ENCODE data around the gene ISLR2. TPM values are rescaled to one million over a fixed set of nuclear protein-coding genes. Genes with fewer than 3 reads are reported as not detected.

Gene ISLR2
- total RNA-seq, 2 donors from 2014 or later: 0.31 to 2.6 TPM

DNA sequence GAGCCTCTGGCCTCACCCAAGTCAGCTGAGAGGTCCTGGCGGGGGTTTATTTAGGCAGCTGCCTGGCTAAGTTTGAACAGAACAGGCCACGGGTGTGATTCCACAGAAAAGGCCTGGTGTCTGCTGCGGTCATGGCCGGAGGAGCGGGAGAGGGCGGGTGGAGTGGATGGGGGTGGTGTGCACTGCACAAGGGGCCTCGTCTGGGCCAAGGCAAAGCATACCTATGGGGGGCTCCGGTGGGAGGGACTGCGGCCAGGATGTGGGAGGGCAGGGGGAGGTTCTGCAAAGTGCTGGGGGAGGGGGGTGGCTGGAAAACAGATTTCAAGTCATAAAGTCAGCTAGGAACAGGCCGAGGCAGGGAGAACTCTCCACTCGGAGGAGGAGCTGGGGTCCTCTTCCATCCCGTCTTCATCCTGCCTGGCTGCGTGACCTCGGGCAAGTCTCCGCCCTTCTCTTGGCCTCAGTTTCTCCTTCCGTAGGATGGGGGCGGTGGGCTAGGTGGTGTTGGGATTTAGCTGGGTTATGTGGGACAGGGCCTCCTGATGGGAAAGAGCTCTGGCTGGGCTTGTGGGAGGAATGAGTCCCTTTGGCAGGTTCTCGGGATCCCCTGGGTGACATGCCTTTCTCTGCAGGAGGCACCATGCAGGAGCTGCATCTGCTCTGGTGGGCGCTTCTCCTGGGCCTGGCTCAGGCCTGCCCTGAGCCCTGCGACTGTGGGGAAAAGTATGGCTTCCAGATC lies 44.0 kb downstream of the ISLR2 start:
- H3K27ac ChIP-seq: peak overlapping the region; percentile 78 to 84
- no peak for DNase-seq (ENCODE audit: low spot score)
- H3K36me3 ChIP-seq: no peaks in the 10 kb centered on the region
- peak overlapping the region; percentile 28 to 38 for H3K4me3 ChIP-seq
- TF ChIP-seq, protein P1, sequence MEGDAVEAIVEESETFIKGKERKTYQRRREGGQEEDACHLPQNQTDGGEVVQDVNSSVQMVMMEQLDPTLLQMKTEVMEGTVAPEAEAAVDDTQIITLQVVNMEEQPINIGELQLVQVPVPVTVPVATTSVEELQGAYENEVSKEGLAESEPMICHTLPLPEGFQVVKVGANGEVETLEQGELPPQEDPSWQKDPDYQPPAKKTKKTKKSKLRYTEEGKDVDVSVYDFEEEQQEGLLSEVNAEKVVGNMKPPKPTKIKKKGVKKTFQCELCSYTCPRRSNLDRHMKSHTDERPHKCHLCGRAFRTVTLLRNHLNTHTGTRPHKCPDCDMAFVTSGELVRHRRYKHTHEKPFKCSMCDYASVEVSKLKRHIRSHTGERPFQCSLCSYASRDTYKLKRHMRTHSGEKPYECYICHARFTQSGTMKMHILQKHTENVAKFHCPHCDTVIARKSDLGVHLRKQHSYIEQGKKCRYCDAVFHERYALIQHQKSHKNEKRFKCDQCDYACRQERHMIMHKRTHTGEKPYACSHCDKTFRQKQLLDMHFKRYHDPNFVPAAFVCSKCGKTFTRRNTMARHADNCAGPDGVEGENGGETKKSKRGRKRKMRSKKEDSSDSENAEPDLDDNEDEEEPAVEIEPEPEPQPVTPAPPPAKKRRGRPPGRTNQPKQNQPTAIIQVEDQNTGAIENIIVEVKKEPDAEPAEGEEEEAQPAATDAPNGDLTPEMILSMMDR (IDR thresholded peaks at IDR 0.05): no peak
- H3K9me3 ChIP-seq: no peaks in the 10 kb centered on the region
- no peaks in the 10 kb centered on the region for H3K27me3 ChIP-seq
- peaks cover 0 to 78% of the 10 kb centered on the region in 2 donors for H3K4me1 ChIP-seq

DNA sequence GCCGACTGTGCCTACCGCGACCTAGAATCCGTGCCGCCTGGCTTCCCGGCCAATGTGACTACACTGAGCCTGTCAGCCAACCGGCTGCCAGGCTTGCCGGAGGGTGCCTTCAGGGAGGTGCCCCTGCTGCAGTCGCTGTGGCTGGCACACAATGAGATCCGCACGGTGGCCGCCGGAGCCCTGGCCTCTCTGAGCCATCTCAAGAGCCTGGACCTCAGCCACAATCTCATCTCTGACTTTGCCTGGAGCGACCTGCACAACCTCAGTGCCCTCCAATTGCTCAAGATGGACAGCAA lies 44.5 kb downstream of the ISLR2 start:
- no peaks in the 10 kb centered on the region for H3K27me3 ChIP-seq
- peak overlapping the region; percentile 78 to 84 for H3K27ac ChIP-seq
- TF ChIP-seq, protein P1 (IDR thresholded peaks at IDR 0.05): no peak
- H3K4me1 ChIP-seq: peaks cover 0 to 79% of the 10 kb centered on the region in 2 donors
- peak overlapping the region in 1 of 2 donors; percentile 38 for H3K4me3 ChIP-seq
- H3K36me3 ChIP-seq: no peaks in the 10 kb centered on the region
- H3K9me3 ChIP-seq: no peaks in the 10 kb centered on the region
- no peak for DNase-seq (ENCODE audit: low spot score)

DNA sequence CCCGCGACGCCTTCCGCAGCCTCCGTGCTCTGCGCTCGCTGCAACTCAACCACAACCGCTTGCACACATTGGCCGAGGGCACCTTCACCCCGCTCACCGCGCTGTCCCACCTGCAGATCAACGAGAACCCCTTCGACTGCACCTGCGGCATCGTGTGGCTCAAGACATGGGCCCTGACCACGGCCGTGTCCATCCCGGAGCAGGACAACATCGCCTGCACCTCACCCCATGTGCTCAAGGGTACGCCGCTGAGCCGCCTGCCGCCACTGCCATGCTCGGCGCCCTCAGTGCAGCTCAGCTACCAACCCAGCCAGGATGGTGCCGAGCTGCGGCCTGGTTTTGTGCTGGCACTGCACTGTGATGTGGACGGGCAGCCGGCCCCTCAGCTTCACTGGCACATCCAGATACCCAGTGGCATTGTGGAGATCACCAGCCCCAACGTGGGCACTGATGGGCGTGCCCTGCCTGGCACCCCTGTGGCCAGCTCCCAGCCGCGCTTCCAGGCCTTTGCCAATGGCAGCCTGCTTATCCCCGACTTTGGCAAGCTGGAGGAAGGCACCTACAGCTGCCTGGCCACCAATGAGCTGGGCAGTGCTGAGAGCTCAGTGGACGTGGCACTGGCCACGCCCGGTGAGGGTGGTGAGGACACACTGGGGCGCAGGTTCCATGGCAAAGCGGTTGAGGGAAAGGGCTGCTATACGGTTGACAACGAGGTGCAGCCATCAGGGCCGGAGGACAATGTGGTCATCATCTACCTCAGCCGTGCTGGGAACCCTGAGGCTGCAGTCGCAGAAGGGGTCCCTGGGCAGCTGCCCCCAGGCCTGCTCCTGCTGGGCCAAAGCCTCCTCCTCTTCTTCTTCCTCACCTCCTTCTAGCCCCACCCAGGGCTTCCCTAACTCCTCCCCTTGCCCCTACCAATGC lies 45.1 kb downstream of the ISLR2 start:
- Histone ChIP-seq H3K4me1 (peaks cover 0 to 85% of the 10 kb centered on the region in 2 donors), H3K9me3 (no peaks in the 10 kb centered on the region), H3K27ac (peak overlapping the region in 1 of 2 donors; percentile 78), H3K27me3 (no peaks in the 10 kb centered on the region), H3K4me3 (peak overlapping the region in 1 of 2 donors; percentile 38), H3K36me3 (no peaks in the 10 kb centered on the region)
- TF ChIP-seq, protein P1 (IDR thresholded peaks at IDR 0.05): no peak
- no peak for DNase-seq (ENCODE audit: low spot score)

DNA sequence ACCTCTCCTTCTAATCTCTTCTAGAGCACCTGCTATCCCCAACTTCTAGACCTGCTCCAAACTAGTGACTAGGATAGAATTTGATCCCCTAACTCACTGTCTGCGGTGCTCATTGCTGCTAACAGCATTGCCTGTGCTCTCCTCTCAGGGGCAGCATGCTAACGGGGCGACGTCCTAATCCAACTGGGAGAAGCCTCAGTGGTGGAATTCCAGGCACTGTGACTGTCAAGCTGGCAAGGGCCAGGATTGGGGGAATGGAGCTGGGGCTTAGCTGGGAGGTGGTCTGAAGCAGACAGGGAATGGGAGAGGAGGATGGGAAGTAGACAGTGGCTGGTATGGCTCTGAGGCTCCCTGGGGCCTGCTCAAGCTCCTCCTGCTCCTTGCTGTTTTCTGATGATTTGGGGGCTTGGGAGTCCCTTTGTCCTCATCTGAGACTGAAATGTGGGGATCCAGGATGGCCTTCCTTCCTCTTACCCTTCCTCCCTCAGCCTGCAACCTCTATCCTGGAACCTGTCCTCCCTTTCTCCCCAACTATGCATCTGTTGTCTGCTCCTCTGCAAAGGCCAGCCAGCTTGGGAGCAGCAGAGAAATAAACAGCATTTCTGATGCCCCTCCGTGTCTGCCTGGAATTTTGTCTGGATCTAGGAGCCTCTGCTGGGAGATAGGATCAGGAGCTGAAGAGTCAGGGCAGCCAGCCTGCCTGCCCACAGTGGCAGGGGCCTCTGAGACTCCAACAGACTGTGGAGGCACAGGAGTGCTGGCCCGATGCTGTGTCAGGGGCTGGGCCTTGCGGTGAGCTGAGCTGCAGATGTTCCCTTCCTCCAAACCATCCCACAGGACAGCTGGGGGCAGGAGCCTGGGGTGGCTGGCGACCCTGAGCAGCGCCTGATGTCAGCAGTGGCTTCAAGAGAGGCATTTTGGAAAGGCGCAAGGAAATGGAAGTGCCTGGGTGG lies 46.2 kb downstream of the ISLR2 start:
- Histone ChIP-seq H3K4me3 (no peak overlapping the region), H3K27me3 (no peaks in the 10 kb centered on the region), H3K27ac (peak overlapping the region in 1 of 2 donors; percentile 5), H3K36me3 (no peaks in the 10 kb centered on the region), H3K4me1 (peaks cover 0 to 91% of the 10 kb centered on the region in 2 donors), H3K9me3 (no peaks in the 10 kb centered on the region)
- DNase-seq (ENCODE audit: low spot score): no peak
- TF ChIP-seq, protein P1 (IDR thresholded peaks at IDR 0.05): no peak

DNA sequence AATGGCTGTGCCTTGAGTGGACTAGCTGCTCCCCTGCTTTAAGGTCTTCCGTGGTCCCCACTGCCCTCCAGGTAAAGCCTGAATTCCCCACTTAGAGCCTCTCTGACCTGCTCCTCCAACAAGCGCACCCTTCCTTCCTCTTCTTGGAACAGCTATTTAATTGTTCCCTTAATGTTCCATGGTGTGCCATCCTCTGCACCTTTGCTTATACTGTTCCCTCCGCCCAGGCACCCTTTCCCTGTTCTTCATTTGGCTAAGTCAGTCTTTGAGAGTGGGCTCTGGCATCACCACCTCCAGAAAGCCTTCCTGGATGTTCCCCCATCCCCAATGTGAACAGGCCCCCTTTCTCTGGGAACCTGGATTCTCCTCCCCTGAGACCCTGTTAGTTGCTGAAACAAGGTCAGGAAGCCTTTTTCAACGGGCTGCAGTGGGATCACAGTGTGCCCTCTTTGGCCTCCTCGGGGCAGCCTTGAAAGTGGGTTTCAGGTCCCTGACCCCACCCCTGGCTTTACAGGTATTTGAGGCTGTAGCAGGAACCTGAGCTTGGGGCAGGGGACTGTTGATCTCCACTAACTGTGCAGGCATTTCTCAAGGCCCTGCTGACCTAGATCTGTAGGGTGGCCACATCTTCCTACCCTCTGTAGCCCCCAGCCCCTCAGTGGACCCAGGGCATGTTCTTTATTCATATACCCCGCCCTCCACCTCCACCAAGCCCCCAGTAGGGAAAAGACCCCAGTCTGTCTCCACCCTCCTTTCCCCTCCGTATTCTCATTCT lies 48.1 kb downstream of the ISLR2 start:
- no peak for DNase-seq (ENCODE audit: low spot score)
- H3K4me3 ChIP-seq: no peak overlapping the region
- TF ChIP-seq, protein P1 (IDR thresholded peaks at IDR 0.05): no peak
- no peaks in the 10 kb centered on the region for H3K27me3 ChIP-seq
- peak overlapping the region; percentile 2 to 68 for H3K27ac ChIP-seq
- H3K36me3 ChIP-seq: no peaks in the 10 kb centered on the region
- peaks cover 0 to 74% of the 10 kb centered on the region in 2 donors for H3K4me1 ChIP-seq
- H3K9me3 ChIP-seq: no peaks in the 10 kb centered on the region

All from right atrium auricular region (tissue), 2 donors.